OCI-LY3 (cell line): Measurements from ENCODE around the gene ZNF778.

Source experiments
- CTCF ChIP-seq: fragments of 200-600, 300-600 bp; sonication (generic); IDR thresholded peaks from 2 replicates; pipeline ENCODE4 v1.5.1; 2014; ENCODE audit warnings: antibody characterized with exemption, low read length, low read depth
- EZH2phosphoT487 ChIP-seq: fragments of 200-600 bp; shearing (Covaris generic); IDR thresholded peaks from 2 replicates; pipeline ENCODE4 v1.6.1; 2018; ENCODE audit warnings: antibody characterized with exemption, mixed run types, low read depth

- TF ChIP-seq CTCF (no peak), EZH2phosphoT487 (no peak)
These were observed 44.9 kb upstream of the ZNF778 start for GRCh38 chr16:89172528-89173173.
